MM.1S (cell line): ENCODE data around the gene PA2G4.
A peak's percentile ranks its signal among the peaks of the same experiment; 100 is the strongest.

Experiments
- DNase-seq: peaks from one replicate; pipeline ENCODE4 v3.0.0-alpha.2; 2015
- H2AFZ ChIP-seq: fragments of 300-600 bp; sonication (generic); 2 replicates; pipeline ENCODE4 v1.6.0; 2016; ENCODE audit warnings: antibody characterized with exemption, low read length
- H3F3A ChIP-seq: fragments of 300-600 bp; sonication (generic); 2 replicates; pipeline ENCODE4 v1.6.1; 2016; ENCODE audit warnings: mild to moderate bottlenecking, antibody characterized with exemption, low read length, moderate library complexity, mixed read lengths; ENCODE audit not compliant: insufficient read depth
- H3K27ac ChIP-seq: fragments of 300-600 bp; sonication (generic); 2 replicates; pipeline ENCODE4 v1.5.1; 2016; ENCODE audit warnings: mild to moderate bottlenecking, low read length
- H3K27me3 ChIP-seq: fragments of 300-600 bp; sonication (generic); replicated peaks from 2 replicates; pipeline ENCODE4 v1.6.0; 2016; ENCODE audit warnings: low read length; ENCODE audit not compliant: insufficient read depth
- H3K36me3 ChIP-seq: fragments of 300-600 bp; sonication (generic); replicated peaks from 2 replicates; pipeline ENCODE4 v1.6.1; 2016; ENCODE audit warnings: mild to moderate bottlenecking, low read length, mixed read lengths; ENCODE audit not compliant: insufficient read depth
- H3K4me1 ChIP-seq: fragments of 300-600 bp; sonication (generic); 2 replicates; pipeline ENCODE4 v1.6.1; 2016; ENCODE audit warnings: low read length, mixed read lengths
- H3K4me2 ChIP-seq: fragments of 300-600 bp; sonication (generic); 2 replicates; pipeline ENCODE4 v1.6.0; 2016; ENCODE audit warnings: low read depth, low read length
- H3K4me3 ChIP-seq: fragments of 300-600 bp; sonication (generic); 2 replicates; pipeline ENCODE4 v1.5.1; 2016; ENCODE audit warnings: low read length, mixed read lengths
- H3K79me2 ChIP-seq: fragments of 300-600 bp; sonication (generic); 2 replicates; pipeline ENCODE4 v1.6.1; 2016; ENCODE audit warnings: mixed run types, low read length, mixed read lengths
- H3K9ac ChIP-seq: fragments of 300-600 bp; sonication (generic); 2 replicates; pipeline ENCODE4 v1.6.1; 2016; ENCODE audit warnings: low read length, mixed read lengths
- H3K9me2 ChIP-seq: fragments of 300-600 bp; sonication (generic); replicated peaks from 2 replicates; pipeline ENCODE4 v1.6.1; 2016; ENCODE audit warnings: mild to moderate bottlenecking, low read length, mixed read lengths; ENCODE audit not compliant: insufficient read depth
- H3K9me3 ChIP-seq: fragments of 300-600 bp; sonication (generic); replicated peaks from 2 replicates; pipeline ENCODE4 v1.6.1; 2016; ENCODE audit warnings: mild to moderate bottlenecking, low read length, mixed read lengths; ENCODE audit not compliant: insufficient read depth
- H4K20me1 ChIP-seq: fragments of 300-600 bp; sonication (generic); 2 replicates; pipeline ENCODE4 v1.6.1; 2016; ENCODE audit warnings: mild to moderate bottlenecking, low read length, moderate library complexity, mixed read lengths; ENCODE audit not compliant: insufficient read depth
- EZH2 ChIP-seq: fragments of 300-600 bp; sonication (generic); optimal IDR thresholded peaks from 2 replicates; pipeline ENCODE3; 2017; ENCODE audit warnings: low read depth, mild to moderate bottlenecking, antibody characterized with exemption, low read length, mixed read lengths
- EZH2phosphoT487 ChIP-seq: fragments of 300-600 bp; sonication (generic); IDR thresholded peaks from 2 replicates; pipeline ENCODE4 v1.6.1; 2018; ENCODE audit warnings: antibody characterized with exemption, low read length
- TF ChIP-seq, protein P1 (sequence below): fragments of 300-600 bp; sonication (generic); IDR thresholded peaks from 2 replicates; pipeline ENCODE4 v1.5.1; 2016; ENCODE audit warnings: antibody characterized with exemption, low read length, mixed read lengths

Gene PA2G4

GRCh38 chr12:56120158-56120846, 15.9 kb downstream of the PA2G4 start:
- no peak for DNase-seq
- Histone ChIP-seq H3K4me3 (no peak overlapping the region), H3K9ac (peak overlapping the region; percentile 90; the same call in 1 of the 2 replicates)

DNA sequence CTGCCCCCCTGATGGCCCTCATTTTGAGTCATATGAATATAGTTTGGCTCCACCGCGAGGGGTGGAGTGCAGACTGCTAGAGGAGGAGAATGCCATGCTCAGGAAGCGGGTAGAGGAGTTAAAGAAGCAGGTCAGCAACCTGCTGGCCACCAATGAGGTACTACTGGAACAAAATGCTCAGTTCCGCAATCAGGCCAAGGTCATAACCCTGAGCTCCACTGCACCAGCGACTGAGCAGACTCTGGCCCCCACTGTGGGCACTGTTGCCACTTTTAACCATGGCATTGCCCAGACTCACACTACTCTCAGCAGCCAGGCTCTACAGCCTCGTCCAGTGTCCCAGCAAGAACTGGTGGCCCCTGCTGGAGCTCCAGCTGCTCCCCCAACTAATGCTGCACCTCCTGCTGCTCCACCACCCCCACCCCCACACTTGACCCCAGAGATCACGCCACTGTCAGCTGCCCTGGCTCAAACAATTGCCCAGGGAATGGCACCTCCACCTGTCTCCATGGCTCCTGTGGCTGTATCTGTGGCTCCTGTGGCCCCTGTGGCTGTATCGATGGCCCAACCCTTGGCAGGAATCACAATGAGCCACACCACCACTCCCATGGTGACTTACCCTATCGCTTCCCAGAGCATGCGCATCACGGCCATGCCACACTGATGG, 17.0 kb downstream of the PA2G4 start:
- DNase-seq: no peak
- no peak overlapping the region for H3K4me3 ChIP-seq
- H3K9ac ChIP-seq: no peak overlapping the region

More at GRCh38 chr12:56120158-56120846, 15.9 kb downstream of the PA2G4 start:
- TF ChIP-seq EZH2 (no peak), EZH2phosphoT487 (no peak)
- TF ChIP-seq, protein P1, sequence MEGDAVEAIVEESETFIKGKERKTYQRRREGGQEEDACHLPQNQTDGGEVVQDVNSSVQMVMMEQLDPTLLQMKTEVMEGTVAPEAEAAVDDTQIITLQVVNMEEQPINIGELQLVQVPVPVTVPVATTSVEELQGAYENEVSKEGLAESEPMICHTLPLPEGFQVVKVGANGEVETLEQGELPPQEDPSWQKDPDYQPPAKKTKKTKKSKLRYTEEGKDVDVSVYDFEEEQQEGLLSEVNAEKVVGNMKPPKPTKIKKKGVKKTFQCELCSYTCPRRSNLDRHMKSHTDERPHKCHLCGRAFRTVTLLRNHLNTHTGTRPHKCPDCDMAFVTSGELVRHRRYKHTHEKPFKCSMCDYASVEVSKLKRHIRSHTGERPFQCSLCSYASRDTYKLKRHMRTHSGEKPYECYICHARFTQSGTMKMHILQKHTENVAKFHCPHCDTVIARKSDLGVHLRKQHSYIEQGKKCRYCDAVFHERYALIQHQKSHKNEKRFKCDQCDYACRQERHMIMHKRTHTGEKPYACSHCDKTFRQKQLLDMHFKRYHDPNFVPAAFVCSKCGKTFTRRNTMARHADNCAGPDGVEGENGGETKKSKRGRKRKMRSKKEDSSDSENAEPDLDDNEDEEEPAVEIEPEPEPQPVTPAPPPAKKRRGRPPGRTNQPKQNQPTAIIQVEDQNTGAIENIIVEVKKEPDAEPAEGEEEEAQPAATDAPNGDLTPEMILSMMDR: no peak
- no peaks in the 10 kb centered on the region for H3K36me3 ChIP-seq
- H3K27me3 ChIP-seq: no peaks in the 10 kb centered on the region
- peaks cover 31% of the 10 kb centered on the region for H3F3A ChIP-seq
- H2AFZ ChIP-seq: no peak overlapping the region
- H3K4me1 ChIP-seq: peaks cover 12% of the 10 kb centered on the region
- no peak overlapping the region for H3K27ac ChIP-seq
- no peaks in the 10 kb centered on the region for H4K20me1 ChIP-seq
- no peaks in the 10 kb centered on the region for H3K9me3 ChIP-seq
- H3K9me2 ChIP-seq: no peaks in the 10 kb centered on the region
- H3K4me2 ChIP-seq: no peak overlapping the region
- peaks cover 32% of the 10 kb centered on the region for H3K79me2 ChIP-seq

GRCh38 chr12:56122637-56123036, 18.3 kb downstream of the PA2G4 start:
- no peak overlapping the region for H2AFZ ChIP-seq
- H3K4me1 ChIP-seq: peaks cover 25% of the 10 kb centered on the region
- TF ChIP-seq, protein P1: no peak
- TF ChIP-seq EZH2 (no peak), EZH2phosphoT487 (no peak)
- H3K4me2 ChIP-seq: no peak overlapping the region
- no peaks in the 10 kb centered on the region for H3K36me3 ChIP-seq
- no peak overlapping the region for H3K4me3 ChIP-seq
- no peak overlapping the region for H3K9ac ChIP-seq
- H3K27me3 ChIP-seq: no peaks in the 10 kb centered on the region
- H3K9me3 ChIP-seq: no peaks in the 10 kb centered on the region
- DNase-seq: no peak
- H3F3A ChIP-seq: peaks cover 28% of the 10 kb centered on the region
- no peaks in the 10 kb centered on the region for H3K9me2 ChIP-seq
- no peaks in the 10 kb centered on the region for H4K20me1 ChIP-seq
- no peak overlapping the region for H3K27ac ChIP-seq
- peaks cover 28% of the 10 kb centered on the region for H3K79me2 ChIP-seq

More for the DNA sequence above, 17.0 kb downstream of the PA2G4 start:
- H3F3A ChIP-seq: peaks cover 27% of the 10 kb centered on the region
- H3K36me3 ChIP-seq: no peaks in the 10 kb centered on the region
- peaks cover 13% of the 10 kb centered on the region for H3K4me1 ChIP-seq
- H4K20me1 ChIP-seq: no peaks in the 10 kb centered on the region
- H3K9me3 ChIP-seq: no peaks in the 10 kb centered on the region
- H3K4me2 ChIP-seq: no peak overlapping the region
- no peak overlapping the region for H3K27ac ChIP-seq
- H3K27me3 ChIP-seq: no peaks in the 10 kb centered on the region
- TF ChIP-seq, protein P1: no peak
- TF ChIP-seq EZH2 (no peak), EZH2phosphoT487 (no peak)
- H2AFZ ChIP-seq: no peak overlapping the region
- H3K9me2 ChIP-seq: no peaks in the 10 kb centered on the region
- peaks cover 32% of the 10 kb centered on the region for H3K79me2 ChIP-seq
